Stimulated activated CD4-positive, alpha-beta T cell treated with anti-CD3 and anti-CD28 coated beads, Interleukin-1b, Interleukin-23, amount 100 ng/mL, for 4 hours (primary cell): Measurements from ENCODE around the gene HPN.
A peak's percentile ranks its signal among the peaks of the same experiment; 100 is the strongest.
"Not testable (repeated sequence)": the region's sequence is repeated elsewhere in the genome, so short reads cannot be mapped to it uniquely, and the experiment has no call there.

Experiments
- DNase-seq, 2 donors: peaks; one replicate each; pipeline ENCODE4 v3.0.0-alpha.2; 2020; ENCODE audit warnings: low read depth in 2 of 2

HPN gene

DNA sequence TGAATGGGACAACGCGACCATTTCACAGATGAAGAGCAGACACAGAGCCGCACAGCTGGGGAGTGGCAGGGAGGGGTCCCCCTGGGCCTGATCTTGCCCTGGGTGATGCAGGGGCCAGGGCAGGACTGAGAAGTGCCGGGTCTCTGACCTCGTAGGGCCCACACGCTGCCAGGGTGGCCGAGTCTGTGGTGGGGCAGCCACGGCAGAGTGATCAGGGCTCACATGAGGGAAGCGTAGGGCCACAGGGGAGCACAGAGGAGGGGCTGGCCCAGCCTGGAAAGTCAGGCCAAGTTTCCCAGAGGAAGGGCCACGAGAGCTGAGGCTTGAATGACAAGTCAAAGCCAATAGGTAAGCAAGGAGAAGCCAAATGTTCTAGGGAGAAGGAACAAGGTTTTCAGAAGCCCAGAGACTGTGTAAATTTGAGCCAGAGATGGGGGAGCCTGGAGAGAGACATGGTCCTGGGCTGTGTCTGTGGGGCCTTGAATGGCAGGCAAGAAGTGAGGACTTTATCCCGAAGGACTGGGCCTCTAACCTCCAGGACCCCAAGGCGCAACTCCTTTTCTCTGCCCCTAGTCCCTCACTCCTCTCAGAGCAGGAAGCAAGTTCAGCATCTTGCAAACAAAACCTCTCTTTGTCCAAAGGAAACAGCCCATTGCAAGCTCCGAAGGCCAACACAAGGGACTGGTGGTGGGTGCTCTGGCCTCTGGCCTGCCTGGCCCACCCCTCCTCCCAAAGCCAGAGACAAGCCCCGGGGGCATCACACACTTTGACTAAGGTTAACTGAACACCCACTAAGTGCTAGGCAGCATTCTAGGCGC is 42.4 kb downstream of the HPN start:
- no peak for DNase-seq

DNA sequence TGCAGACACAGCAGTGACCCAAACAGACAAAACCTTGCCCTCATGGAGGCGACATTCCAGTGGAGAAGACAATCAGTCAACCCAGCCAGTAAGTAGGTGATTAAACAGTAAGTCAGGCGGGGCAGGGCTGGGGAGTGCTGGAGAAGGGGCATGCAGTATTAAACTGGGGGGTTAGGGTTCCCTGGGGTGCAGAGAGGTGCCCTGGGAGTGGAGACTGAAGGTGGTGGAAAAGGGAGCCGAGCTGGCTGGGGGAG is 42.9 kb downstream of the HPN start:
- DNase-seq, result no peak

DNA sequence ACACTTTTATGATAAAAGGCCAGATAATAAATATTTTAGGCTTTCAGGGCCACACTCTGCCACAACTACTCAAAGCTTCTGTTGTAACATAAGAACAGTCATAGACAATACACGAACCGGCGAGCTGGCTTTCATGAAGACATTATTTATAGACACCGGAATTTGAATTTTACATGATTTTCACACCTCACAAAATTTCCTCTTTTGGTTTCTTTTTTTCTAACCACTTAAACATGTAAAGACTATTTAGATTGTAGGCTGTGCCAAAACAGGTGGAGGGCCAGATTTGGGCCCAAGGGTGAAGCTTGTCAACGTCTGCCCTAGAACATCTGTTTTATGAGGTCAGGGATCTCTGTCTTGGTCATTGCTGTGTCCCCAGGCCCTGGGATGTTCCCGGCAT is 44.4 kb downstream of the HPN start:
- DNase-seq, result no peak

DNA sequence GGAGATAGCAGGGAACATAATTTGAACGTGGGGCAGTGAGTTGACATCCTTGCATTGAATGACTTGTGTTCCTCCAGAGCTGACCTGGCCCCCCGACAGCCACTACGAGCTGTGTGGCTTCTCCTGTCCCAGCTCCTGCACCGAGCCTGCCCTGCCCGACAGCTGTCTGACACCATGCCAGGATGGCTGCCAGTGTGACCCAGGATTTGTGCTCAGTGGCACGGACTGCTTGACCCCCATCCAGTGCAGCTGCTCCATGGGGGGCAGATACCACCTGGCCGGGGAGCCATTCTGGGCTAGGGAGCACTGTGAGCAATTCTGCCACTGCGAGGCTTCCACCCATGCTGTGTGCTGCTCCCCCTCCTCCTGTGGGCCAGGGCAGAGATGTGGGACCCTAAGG is 44.9 kb downstream of the HPN start:
- no peak for DNase-seq

DNA sequence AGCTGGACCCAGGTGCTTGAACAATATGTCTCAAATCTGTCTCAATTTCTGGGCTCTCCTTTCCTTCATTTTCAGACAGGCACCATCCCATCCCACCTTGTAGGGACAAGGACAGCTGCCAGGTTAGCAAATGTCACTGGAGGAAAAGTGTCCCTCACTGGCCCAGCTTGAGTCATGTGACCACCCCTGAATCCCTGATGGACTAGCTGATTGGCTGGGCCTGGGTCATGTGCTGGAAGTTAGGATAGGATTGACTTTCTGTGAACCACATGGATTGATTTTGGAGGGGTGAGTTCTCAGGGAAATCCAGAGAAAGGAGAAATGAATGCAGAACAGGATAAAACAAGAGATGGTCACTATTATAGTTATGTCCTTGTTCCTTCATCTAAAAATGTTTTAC is 45.9 kb downstream of the HPN start:
- no peak for DNase-seq

DNA sequence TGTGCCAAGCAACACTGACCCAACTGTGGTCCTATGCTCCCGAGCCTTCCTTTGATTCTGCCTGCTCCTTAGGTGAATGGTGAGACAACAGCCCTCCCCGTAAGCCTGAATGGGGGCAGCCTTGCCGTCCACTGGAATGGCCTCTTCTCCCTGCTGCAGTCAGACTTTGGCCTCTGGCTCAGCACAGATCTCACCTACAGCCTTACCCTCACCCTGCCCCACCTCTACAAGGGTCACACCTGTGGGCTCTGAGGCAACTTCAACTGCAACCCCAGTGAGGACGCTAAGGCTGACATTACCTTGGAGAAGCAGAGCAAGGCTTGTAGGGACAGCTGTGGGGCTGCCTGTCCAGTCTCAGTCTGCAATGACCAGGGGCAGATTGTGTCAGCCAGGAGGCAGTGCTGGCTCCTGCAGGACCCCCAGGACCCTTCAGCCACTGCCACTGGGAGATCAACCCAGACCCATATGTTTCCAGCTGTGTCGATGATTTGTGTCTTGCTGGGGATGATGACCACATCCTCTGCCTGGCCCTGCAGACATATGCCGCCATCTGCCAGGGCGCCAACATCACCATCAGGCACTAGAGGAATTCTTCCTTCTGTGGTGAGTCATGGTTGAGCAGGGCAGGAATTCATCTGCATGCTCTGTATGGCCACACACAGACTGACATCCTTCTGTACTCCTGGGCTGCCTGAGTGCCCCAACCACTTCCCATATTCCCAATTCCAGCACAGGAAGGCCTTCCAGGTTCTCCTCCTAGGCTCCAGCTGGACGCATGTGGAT is 46.8 kb downstream of the HPN start:
- DNase-seq, result no peak

DNA sequence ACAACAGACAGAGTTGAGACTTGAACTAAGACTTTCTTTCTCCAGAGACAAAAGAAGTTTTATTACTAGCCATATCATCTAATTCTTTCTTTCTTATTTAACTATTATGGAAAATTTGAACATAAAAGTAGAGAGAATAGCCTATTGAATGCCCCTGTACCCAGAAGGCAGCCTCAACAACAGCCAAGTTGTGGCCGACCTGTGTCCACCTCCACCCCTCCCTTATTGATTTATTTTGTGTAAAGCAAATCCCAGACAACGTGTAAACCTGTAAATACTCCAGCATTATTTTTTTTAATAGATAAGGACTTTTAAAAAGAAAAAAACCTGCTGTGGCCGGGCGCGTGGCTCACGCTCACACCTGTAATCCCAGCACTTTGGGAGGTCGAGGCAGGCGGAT is 48.0 kb downstream of the HPN start:
- DNase-seq, result no peak

DNA sequence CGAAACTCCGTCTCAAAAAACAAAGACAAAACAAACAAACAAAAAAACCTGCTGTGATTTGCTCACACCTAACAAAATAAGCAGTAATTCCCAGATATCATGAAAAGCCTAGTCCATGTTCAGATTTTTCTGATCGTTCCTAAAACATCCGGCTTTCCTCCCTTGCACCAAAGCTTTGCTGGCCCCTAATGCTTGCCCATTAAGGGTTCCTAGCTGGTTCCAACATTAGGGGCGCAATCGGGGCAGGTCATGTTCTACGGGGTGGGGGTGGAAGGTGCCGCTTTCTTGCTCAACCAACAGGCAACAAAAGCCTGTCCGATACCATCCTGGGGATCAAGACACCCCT is 48.6 kb downstream of the HPN start:
- DNase-seq, result no peak

DNA sequence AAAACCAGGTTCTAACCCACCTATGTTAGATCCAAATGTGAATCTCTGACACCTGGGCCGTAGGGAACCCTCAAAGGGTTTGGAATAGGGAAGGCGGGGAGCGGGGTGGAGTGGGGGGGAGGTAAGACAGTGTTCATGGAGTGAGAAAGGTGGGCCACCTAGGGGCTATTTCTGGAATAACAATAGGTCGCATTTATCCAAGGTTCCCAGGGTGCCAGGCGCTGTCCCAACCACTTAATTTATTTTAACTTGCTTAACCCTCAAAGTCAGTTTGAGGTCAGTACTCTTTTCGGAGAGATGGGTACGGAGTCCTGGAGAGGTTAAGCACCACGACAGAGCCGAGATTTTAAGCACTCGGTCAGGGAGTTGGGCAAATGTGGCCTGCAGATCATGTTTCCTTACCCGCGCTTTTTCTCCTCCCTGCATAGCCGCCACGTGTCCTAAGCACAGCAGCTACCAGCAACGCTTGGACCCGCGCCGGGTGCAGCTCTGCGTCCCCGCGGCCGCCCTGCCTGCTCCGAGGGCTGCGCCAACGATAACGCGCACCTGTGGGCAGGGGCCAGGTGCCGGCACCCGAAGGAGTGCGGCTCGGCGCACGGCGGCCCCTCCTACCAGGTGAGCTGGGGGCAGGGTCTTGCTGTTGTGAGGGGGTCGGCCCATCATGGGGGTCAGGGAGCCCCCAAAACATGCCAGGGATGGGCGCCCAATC is 49.1 kb downstream of the HPN start:
- peak in 1 of 2 donors; percentile 31 for DNase-seq

DNA sequence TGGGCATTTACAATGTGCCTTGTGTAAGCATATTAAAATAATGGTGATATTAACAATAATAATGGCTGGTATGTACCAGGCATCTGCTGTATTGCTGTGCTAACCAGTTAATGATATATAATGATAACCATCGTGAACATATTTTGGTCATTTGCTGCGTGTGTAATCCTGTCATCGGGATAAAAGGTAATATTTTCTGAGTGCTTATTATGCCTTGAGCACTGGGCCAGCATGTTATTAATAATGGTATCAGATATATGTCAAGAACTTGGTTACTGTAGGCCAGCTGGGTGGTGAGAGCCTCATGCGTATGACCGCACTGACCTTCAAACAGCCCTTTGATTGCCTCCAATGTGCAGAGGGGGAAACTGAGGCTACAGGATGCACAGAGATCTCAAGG is 51.9 kb downstream of the HPN start:
- DNase-seq, result no peak

DNA sequence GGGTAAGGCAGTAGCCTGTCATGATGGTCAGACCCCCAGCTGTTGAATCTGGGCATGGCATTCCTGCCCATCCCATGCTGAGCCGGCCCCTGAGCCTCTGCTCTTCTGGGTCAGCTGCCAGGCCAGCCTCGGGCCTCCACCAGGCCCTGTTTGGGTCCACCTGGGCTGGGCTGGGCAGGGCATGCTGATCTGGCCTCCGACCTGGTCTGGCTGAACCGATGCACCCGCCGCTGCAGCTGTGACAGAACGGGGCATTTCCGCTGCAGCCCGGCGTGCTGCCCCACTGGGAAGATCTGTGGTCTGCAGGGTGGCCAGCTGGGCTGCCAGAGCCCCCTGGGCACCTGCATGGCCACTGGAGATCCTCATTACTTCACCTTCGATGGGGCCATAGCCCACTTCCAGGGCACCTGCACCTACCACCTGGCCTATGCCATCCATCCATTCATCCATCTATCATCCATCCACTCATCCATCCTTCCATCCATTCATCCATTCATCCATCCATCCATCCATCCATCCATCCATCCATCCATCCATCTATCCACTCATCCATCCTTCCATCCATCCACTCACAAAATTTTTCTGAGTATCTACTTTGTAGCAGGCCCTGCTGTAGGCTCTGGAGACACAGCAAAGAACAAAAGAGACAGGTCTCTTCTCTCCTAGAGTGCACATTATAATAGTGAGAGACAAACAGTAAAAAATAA is 52.6 kb downstream of the HPN start:
- DNase-seq, result no peak

DNA sequence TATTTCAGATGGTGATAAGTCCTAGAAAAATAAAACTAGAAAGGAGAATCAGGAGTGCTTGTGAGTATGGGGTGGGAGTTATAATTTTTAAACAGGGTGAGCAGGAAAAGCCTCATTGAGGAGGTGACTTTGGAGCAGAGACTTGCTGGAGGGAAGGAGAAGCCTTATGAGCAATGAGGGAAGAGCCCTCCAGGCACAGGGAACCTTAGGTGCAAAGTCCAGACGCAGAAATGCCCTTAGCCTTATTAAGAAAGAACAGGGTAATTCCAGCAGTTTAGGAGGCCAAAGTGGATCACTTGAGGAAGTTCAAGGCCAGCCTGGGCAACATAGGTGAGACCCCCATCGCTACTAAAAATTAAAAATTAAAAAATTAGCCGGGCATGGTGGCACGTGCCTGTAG is 53.1 kb downstream of the HPN start:
- DNase-seq, result no peak

DNA sequence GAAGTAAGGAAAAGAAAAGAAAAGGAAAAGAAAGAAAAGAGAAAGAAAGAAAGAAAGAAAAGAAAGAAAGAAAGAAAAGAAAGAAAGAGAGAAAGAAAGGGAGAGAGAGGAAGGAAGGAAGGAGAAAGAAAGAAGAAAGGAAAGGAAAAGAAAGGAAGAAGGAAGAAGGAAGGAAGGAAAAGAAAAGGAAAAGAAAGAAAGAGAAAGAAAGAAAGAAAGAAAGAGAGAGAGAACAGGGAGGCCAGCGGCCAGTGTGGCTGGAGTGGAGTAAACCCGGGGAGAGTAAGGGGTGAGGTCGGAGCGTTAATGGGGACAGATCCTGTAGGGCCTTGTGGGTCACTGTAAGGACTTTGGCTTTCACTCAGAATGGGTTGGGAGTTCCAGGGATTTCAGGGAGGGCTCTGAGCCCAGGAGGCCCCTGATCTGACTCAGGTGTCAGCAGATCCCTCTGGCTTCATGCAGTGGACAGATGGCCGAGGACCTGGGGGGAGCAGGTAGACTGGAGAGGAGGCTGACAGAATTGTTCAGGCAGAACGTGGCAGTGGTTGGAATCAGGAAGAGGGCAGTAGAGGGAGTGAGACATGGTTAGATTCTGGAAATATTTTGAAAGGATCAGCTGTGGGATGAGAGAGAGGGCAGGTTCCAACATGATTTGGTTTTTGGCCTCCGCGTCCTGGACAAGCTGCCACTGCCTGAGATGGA is 54.3 kb downstream of the HPN start:
- no peak for DNase-seq

DNA sequence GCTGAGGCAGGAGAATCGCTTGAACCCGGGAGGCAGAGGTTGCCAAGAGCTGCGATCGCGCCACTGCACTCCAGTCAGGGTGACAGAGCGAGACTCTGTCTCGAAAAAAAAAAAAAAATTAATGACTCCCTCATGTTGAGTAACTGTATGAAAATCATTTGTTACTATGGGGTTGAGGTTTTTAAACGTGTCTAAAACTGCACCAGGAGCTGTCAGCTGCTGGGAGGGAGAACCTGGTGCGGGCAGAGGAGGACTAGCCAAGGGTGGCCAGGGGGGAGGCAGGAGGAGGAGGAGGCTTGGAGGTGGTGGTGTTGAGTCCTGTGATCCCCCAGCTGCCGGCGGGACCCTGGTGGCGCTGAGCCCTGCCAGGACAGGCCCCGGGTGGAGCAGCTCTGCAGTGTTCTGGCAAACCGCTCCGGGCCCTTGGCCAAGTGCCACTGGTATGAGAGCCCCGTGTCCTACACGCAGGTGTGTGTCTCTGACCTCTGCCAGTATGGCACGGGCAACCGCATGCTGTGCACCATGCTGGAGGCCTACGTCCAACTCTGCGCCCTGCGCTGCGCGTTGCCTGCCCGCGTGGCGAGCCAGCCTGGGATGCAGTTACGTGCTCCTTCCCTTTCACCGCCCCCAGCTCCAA is 57.0 kb downstream of the HPN start:
- DNase-seq, result no peak

DNA sequence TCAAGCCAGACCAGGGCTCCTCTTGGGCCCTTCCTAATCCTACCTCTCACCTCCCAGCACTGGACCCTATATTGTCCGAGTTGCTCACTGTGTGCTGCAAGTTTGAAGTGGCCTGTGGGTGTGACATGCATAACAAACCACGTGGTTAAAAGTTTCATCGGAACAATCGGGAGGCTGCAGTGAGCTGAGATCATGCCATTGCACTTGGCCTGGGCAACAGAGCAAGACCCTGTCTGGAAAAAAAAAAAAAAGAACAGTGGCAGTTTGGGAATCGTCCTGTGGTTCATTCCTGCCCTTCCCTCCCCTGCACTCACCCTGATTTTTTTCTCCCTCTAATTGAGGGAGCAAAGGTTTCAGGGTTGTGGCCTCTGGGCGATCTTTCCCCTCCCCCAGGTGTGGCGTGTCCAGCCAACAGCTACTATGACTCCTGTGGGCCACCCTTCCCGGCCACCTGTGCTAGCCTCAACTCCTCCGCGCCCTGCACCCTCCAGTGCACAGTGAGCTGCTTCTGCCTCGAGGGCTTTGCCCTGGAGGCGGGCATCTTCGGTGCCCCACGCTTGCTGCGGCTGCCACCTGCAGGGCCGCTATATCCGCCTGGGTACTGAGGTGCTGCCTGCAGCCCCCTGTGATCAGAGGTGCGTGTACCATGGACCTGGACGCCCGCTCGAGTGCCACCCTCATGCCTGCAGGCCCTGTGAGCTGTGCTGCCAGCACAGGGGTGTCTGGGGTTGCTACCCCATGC is 57.8 kb downstream of the HPN start:
- no peak for DNase-seq

DNA sequence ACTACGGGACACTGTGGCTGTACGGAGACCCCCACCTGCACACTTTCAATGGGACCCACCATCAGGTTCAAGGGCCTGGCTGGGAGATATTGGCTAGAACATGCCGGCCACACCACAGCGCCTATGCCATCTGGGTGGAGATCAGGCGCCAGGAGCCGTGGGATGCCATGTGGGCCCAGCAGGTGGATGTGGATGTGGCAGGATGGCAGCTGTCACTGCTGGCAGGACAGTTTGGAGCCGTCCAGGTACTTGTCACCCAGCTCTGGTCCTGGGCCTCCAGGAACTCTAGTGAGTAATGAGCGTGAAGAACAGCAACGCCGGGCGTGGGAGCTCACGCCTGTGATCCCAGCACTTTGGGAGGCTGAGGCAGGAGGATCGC is 58.4 kb downstream of the HPN start:
- no peak for DNase-seq

DNA sequence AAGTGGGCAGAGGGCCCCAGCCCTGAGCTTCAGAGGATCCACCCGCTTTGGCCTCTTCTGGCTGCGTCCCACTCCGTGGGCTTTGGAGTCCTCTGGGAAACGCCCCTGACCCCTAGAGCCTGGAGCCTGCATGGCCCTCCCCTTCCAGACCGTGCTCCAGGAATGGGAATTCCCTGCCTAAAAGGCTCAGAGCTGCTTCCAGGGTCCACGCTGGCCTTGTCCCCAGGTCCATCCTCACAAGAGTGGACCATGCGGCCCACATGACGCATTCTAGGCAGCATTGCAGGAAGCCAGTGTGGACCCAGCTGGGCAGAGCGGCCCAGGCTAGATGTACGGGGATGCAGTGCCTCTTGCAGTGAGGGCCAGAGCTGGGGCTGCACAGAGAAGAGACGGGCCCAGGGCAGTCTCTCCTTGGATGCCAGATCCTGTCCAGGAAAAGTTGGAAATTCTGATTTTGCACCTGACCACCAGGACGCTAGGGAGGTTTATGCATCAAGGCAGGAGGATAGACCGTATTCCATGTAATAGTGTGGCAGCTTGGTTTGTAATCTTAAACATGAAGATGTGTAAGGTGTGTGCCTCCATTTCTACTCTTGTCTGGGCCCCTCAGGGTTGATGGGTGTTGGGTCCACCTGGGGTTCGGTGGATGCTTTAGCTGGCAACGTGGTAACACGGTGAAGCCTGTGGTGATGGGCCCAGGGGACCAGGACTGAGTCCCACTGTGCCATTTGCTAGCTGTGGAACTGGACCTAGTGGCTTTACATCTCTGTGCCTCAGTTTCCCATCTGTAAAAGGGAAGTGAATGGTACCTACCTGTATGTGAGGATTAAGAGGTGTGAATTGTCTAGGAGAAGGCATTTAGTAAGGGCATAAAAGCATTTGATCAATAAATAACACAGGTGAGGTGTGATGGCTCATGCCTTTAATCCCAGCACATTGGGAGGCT is 59.3 kb downstream of the HPN start:
- DNase-seq, result no peak

DNA sequence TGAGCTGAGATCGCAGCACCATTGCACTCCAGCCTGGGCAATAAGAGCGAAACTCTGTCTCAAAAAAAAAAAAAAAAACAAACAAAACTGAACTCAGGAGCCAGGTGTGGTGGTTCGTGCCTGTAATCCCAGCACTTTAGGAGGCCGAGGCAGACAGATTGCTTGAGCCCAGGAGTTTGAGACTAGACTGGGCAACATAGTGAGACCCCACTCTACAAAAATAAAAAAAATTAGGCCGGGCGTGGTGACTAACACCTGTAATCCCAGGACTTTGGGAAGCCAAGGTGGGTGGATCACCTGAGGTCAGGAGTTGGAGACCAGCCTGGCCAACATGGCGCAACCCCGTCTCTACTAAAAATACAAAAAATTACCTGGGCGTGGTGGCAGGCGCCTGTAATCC is 60.4 kb downstream of the HPN start:
- DNase-seq, result not testable (repeated sequence)

DNA sequence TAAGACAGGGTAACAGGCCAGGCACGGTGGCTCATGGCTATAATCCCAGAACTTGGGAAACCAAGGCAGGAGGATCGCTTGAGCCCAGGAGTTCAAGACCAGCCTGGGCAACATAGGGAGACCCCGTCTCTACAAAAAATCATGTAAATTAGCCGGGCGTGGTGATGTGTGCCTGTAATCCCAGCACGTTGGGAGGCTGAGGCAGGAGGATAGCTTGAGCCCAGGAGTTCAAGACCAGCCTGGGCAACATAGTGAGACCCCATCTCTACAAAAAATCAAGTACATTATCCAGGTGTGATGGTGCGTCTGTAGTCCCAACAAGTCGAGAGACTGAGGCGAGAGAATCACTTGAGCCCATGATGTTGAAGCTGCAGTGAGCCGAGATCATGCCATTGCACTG is 62.1 kb downstream of the HPN start:
- DNase-seq, result not testable (repeated sequence)

DNA sequence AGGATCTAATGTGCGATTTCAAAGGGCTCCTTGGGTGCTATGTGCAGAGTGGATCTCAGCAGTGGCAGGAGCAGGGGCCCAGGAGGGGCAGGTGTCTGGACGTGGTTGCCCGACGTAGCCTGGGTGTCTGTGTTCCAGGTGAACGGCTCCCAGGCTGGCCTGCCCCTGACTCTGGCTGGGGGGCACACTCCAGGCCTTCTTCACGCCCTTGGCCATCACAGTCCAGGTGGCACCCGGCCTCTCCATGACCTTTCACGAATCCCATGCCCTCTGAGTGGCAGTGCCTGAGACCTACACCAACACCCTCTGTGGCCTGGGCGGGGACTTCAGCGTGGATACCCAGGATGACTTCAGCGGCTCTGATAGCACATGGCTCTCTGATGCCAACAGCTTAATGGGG is 62.8 kb downstream of the HPN start:
- DNase-seq, result no peak
